ENCODE data around the gene PTPRN2.
"Not testable (repeated sequence)": the region's sequence is repeated elsewhere in the genome, so short reads cannot be mapped to it uniquely, and the experiment has no call there.

Gene PTPRN2

GRCh38 chr7:157908006-157908782, 679.4 kb downstream of the PTPRN2 start:
- DNase-seq, result peak; percentile 32 to 92 (median 72)
- intact Hi-C loops (cut with DNase I), result no loop called here

GRCh38 chr7:157907091-157907490, 680.5 kb downstream of the PTPRN2 start:
- intact Hi-C loops (cut with DNase I), result no loop called here

GRCh38 chr7:157906583-157906982, 681.0 kb downstream of the PTPRN2 start:
- intact Hi-C loops (cut with DNase I), result no loop called here
- no peak for DNase-seq

More at GRCh38 chr7:157907091-157907490, 680.5 kb downstream of the PTPRN2 start:
- no peak for DNase-seq

GRCh38 chr7:157905651-157906461, 681.8 kb downstream of the PTPRN2 start:
- DNase-seq, result no peak
- intact Hi-C loops (cut with DNase I), result no loop called here

- intact Hi-C loops (cut with DNase I), result no loop called here
- no peak for DNase-seq
These were observed 682.6 kb downstream of the PTPRN2 start for GRCh38 chr7:157904866-157905570.

GRCh38 chr7:157904211-157904865, 683.3 kb downstream of the PTPRN2 start:
- DNase-seq, result no peak
- intact Hi-C loops (cut with DNase I), result no loop called here

- intact Hi-C loops (cut with DNase I), result no loop called here
- peak; percentile 32 to 88 (median 66) for DNase-seq
These were observed 683.9 kb downstream of the PTPRN2 start for GRCh38 chr7:157903710-157904109.

GRCh38 chr7:157903296-157903695, 684.3 kb downstream of the PTPRN2 start:
- DNase-seq, result no peak
- intact Hi-C loops (cut with DNase I), result no loop called here

- intact Hi-C loops (cut with DNase I); DNase-seq: not testable (repeated sequence)
These were observed 685.6 kb downstream of the PTPRN2 start for GRCh38 chr7:157901816-157902610.

- no peak for DNase-seq
- intact Hi-C loops (cut with DNase I), result no loop called here
These were observed 686.5 kb downstream of the PTPRN2 start for GRCh38 chr7:157901166-157901565.

GRCh38 chr7:157900556-157900955, 687.1 kb downstream of the PTPRN2 start:
- no peak for DNase-seq

GRCh38 chr7:157900011-157900410, 687.6 kb downstream of the PTPRN2 start:
- no peak for DNase-seq
- intact Hi-C loops (cut with DNase I), result no loop called here

More at GRCh38 chr7:157900556-157900955, 687.1 kb downstream of the PTPRN2 start:
- intact Hi-C loops (cut with DNase I), result no loop called here

GRCh38 chr7:157898802-157899505, 688.7 kb downstream of the PTPRN2 start:
- DNase-seq, result peak in 7 of 42 donors; percentile 16 to 52 (median 43)
- intact Hi-C loops (cut with DNase I), result no loop called here

- no peak for DNase-seq
- intact Hi-C loops (cut with DNase I), result no loop called here
These were observed 689.4 kb downstream of the PTPRN2 start for GRCh38 chr7:157898261-157898660.

GRCh38 chr7:157897681-157898080, 689.9 kb downstream of the PTPRN2 start:
- peak in 2 of 42 donors; percentile 16 to 37 for DNase-seq
- intact Hi-C loops (cut with DNase I), result no loop called here

- DNase-seq, result no peak
- intact Hi-C loops (cut with DNase I), result no loop called here
These were observed 690.7 kb downstream of the PTPRN2 start for GRCh38 chr7:157896774-157897555.

- intact Hi-C loops (cut with DNase I); DNase-seq: not testable (repeated sequence)
These were observed 691.3 kb downstream of the PTPRN2 start for GRCh38 chr7:157896376-157896675.

All from head of caudate nucleus (tissue), 42 donors.